ENCODE measurements around the gene BIK. TPM values are rescaled to one million over a fixed set of nuclear protein-coding genes. Genes with fewer than 3 reads are reported as not detected.
A peak's percentile ranks its signal among the peaks of the same experiment; 100 is the strongest.

BIK gene
- total RNA-seq (2014; rRNA removed; shearing (Covaris generic)), result 0.45 TPM in 1 of 2 replicates, not detected in the other

- peak; percentile 33 for DNase-seq (ENCODE audit: low spot score)
Observed at GRCh38 chr22:43110444-43110926, at the start of gene BIK. Gene BIK (plus strand): TSS chr22:43110750. CDS start chr22:43124023, 13,273 bp downstream.

GRCh38 chr22:43066134-43066533 lies 44.4 kb upstream of the BIK start:
- DNase-seq (ENCODE audit: low spot score), result no peak

- DNase-seq (ENCODE audit: low spot score), result peak; percentile 77
Observed at GRCh38 chr22:43066844-43067385, 43.6 kb upstream of the BIK start.

GRCh38 chr22:43077121-43077877 lies 33.3 kb upstream of the BIK start:
- no peak for DNase-seq (ENCODE audit: low spot score)

- DNase-seq (ENCODE audit: low spot score), result no peak
Observed at GRCh38 chr22:43078522-43078921, 32.0 kb upstream of the BIK start.

- no peak for DNase-seq (ENCODE audit: low spot score)
Observed at GRCh38 chr22:43079742-43080141, 30.8 kb upstream of the BIK start.

- peak; percentile 70 for DNase-seq (ENCODE audit: low spot score)
Observed at GRCh38 chr22:43080616-43081015, 29.9 kb upstream of the BIK start.

GRCh38 chr22:43081968-43082367 lies 28.6 kb upstream of the BIK start:
- no peak for DNase-seq (ENCODE audit: low spot score)

GRCh38 chr22:43085658-43086606 lies 24.6 kb upstream of the BIK start:
- DNase-seq (ENCODE audit: low spot score), result no peak

GRCh38 chr22:43088627-43088983 lies 21.9 kb upstream of the BIK start:
- DNase-seq (ENCODE audit: low spot score), result no peak

GRCh38 chr22:43088984-43089717 lies 21.4 kb upstream of the BIK start, which contains the start of gene TTLL1:
Gene TTLL1 (minus strand): TSS chr22:43089391. CDS start chr22:43075586, 13,805 bp downstream.
- DNase-seq (ENCODE audit: low spot score), result peak; percentile 80

GRCh38 chr22:43090130-43090789 lies 20.3 kb upstream of the BIK start:
- peak; percentile 95 for DNase-seq (ENCODE audit: low spot score)

GRCh38 chr22:43092085-43092484 lies 18.5 kb upstream of the BIK start:
- DNase-seq (ENCODE audit: low spot score), result no peak

GRCh38 chr22:43094085-43094484 lies 16.5 kb upstream of the BIK start:
- peak; percentile 66 for DNase-seq (ENCODE audit: low spot score)

- DNase-seq (ENCODE audit: low spot score), result no peak
Observed at GRCh38 chr22:43094551-43094950, 16.0 kb upstream of the BIK start.

- DNase-seq (ENCODE audit: low spot score), result no peak
Observed at GRCh38 chr22:43096420-43096819, 14.1 kb upstream of the BIK start.

- DNase-seq (ENCODE audit: low spot score), result no peak
Observed at GRCh38 chr22:43098356-43098755, 12.2 kb upstream of the BIK start.

GRCh38 chr22:43099095-43099494 lies 11.5 kb upstream of the BIK start:
- no peak for DNase-seq (ENCODE audit: low spot score)

GRCh38 chr22:43100225-43100624 lies 10.3 kb upstream of the BIK start:
- no peak for DNase-seq (ENCODE audit: low spot score)

- DNase-seq (ENCODE audit: low spot score), result no peak
Observed at GRCh38 chr22:43101306-43101705, 9.2 kb upstream of the BIK start.

Measured in H4 (cell line).